HG02852 (cell line): ENCODE data around the gene PCGF5.
A peak's percentile ranks its signal among the peaks of the same experiment; 100 is the strongest.
"Not testable (repeated sequence)": the region's sequence is repeated elsewhere in the genome, so short reads cannot be mapped to it uniquely, and the experiment has no call there.

Experiments used
- ATAC-seq: cut with Tn5 transposase; IDR thresholded peaks from one replicate; pipeline ENCODE4 v1.9.1; 2021; ENCODE audit warnings: mild to moderate bottlenecking, moderate library complexity; ENCODE audit not compliant: unreplicated experiment

PCGF5 gene

DNA sequence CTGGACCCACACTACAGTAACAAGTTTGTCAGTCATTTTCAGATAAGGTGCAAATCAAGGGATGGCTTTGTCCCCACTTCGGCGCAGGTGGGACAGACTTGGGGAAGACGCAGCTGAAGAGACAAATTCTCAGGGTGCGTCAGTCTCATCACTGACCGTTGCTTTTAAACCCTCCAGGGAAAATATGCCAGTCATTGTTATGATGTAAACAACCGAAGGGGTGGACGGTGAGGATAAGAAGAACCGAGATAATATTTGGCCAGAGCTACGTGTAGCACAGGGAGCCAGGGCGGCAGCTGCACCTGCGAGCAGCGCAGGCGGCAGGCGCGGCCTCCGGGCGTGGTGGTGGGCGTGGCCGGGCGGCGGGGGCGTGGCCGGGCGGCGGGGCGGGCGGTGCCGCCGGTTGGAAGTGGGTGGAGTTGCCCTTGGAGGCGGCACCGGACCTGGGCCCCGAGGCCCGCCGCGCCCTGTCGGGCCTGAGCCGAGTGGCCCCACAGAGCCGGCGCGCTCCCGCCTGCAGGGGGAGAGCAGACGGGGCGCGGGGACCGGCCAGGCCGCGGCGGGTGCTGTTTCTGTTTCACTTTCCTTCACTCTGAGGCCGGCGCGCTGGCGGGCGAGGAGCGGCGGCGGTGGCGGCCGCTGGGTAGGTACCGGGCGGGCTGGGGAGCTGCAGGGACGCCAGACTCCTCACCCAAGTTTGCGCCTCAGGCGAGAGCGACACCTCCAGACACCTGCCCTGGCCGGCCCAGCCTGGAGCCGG lies at the start of gene PCGF5:
Gene PCGF5 (plus strand): TSS at position 470 of the 760 bp plus-strand sequence. CDS start 2,209 bp downstream, outside the sequence.
- peak; percentile 94 for ATAC-seq

- ATAC-seq, result no peak
These were observed 49.0 kb upstream of the PCGF5 start for GRCh38 chr10:91171485-91171884.

DNA sequence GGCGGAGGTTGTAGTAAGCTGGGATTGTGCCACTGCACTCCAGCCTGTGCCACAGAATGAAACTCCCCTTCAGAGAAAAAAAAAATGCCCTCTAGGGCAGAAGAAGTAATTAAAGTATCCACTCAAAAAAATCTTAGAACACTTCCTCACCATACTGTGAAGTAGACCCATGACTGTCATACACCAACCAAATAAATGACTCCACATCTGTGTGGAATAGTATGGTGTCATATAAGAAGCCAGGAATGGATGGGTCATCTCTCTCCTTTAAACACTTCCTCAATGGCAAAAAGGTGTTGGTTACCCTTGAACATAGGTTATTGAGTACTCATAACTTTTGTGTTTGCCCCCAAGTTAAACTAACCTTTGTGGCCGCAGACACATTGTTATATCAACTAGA lies 48.1 kb upstream of the PCGF5 start:
- no peak for ATAC-seq

GRCh38 chr10:91185239-91185875 lies 35.1 kb upstream of the PCGF5 start:
- ATAC-seq, result no peak

- no peak for ATAC-seq
These were observed 33.3 kb upstream of the PCGF5 start for GRCh38 chr10:91187156-91187555.

DNA sequence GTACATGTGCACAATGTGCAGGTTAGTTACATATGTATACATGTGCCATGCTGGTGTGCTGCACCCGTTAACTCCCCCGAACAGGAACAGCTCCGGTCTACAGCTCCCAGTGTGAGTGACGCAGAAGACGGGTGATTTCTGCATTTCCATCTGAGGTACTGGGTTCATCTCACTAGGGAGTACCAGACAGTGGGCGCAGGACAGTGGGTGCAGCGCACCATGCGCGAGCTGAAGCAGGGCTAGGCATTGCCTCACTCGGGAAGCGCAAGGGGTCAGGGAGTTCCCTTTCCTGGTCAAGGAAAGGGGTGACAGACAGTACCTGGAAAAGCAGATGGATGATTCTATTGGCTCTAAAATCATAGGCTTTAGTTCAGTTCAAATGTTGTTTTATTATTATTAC lies 32.5 kb upstream of the PCGF5 start:
- ATAC-seq, result not testable (repeated sequence)

GRCh38 chr10:91188889-91189288 lies 31.6 kb upstream of the PCGF5 start:
- ATAC-seq, result no peak

DNA sequence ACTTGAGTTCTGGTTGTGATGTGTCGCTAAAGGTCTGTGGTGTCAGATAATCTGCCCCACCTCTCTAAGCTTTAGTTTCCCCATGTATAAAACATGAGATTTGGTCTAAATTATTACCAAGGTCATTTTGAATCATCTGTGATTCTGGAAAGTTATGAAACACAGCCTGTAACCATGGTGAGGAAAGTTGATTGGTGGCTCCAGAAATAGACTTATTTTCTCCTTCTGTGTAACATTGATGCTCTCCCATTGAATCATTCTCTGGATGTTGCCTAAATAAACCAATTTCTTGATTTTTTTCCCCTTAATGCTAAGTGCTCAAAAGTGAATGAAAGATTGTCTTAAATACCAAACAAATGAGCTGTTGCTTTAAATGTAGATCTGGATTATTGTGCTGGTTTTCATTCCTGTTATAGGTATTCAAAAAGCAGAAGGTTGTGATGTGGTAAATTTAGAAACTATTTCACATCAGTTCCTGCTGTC lies 30.0 kb upstream of the PCGF5 start:
- ATAC-seq, result no peak

GRCh38 chr10:91190876-91191583 lies 29.4 kb upstream of the PCGF5 start:
- ATAC-seq, result peak; percentile 71

GRCh38 chr10:91191584-91191919 lies 28.9 kb upstream of the PCGF5 start:
- no peak for ATAC-seq

DNA sequence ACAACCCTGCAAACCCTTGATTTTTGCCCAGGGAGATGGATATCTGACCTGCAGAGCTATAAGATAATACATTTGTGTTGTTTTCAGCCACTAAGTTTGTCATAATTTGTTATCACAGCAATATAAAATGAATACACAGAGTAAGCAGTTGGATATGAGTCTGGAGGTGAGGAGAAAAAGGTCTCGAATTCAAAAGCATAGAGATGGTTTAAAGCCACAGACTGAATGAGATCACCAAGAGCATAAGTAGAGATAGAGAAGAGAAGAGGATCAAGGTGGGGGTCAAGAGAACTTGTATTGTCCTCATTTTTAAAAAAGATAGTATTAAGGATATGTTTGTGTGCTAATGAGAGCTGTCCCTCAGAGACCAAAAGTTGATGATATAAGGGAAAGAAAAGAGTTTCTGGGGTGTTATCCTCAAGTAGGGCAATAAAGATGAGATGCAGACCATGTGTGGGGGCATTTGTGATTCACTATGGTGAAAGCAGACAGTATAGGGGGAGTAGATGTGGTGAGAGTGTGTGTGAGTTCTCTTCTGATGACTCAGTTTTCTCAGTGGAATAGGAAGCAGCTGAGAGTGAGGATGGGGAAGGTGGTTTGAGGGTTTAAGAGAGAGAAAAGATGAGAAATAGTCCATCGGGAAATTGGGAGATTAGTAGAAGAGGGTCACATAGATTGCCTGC lies 25.8 kb upstream of the PCGF5 start:
- ATAC-seq, result no peak

DNA sequence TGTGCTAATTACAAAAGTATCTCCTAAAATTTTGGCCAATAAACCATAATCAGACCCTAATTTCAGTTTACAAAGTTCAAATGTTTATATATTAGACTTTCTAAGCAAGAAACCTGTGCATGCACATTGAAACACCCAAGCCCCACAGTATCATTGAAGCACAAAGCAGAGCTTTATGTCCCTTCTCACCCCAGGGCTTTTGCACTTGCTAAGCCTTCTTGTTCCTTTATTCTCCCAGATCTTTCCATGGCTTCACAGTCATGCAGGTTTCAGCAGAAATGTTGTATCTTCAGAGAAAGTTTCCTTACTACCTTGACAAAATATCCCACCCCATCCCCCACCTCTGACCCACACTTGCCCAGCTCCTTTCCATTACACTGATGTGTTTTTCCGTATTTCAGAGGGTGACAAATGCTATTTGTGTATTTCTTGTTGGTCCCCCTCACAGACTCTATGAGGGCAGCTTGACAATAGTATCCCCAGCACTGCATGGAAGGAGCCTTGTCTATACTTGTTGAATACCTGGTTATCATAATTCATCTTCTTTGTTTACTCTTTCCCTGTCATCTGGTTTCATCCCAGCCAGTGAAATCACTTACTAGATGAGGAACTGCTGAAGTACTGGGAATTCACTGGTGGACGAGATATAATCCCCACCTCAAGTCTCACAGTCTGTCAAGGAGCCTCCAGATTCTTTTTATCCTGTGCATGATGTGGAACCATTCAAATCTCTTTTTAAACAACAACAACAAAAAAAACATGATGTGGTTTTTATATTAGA lies 24.0 kb upstream of the PCGF5 start:
- no peak for ATAC-seq

GRCh38 chr10:91197127-91197526 lies 23.3 kb upstream of the PCGF5 start:
- no peak for ATAC-seq

DNA sequence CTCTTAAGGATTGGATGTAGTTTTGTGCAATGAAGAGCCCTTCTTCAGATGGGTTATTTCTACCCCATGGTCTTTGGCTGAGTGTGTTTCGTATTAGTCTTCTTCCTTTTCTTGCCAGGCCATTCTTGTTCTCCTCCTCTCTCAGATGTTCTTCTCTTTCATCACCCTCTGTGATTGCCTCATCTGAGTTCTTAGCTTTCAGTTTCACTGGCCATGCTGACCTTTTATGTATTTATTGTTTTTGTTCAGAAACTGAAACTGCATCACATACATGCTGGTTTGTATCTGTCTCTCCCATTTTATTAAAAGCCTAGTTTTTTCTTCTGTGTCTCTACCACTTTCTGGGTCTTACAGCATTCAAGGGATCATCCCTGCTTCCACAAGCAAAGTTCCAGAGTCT lies 21.7 kb upstream of the PCGF5 start:
- ATAC-seq, result peak; percentile 83

GRCh38 chr10:91200314-91201212 lies 19.9 kb upstream of the PCGF5 start:
- no peak for ATAC-seq

GRCh38 chr10:91201213-91201996 lies 19.1 kb upstream of the PCGF5 start:
- peak; percentile 39 for ATAC-seq

GRCh38 chr10:91206427-91206826 lies 14.0 kb upstream of the PCGF5 start:
- peak; percentile 47 for ATAC-seq

- ATAC-seq, result peak; percentile 29
These were observed 13.5 kb upstream of the PCGF5 start for GRCh38 chr10:91206837-91207474.
